OCI-LY1 (cell line): Measurements from ENCODE around the gene TLR8.

Source experiments
- EZH2 ChIP-seq: fragments of 200-600 bp; sonication (generic), shearing (Covaris generic); IDR thresholded peaks from 2 replicates; pipeline ENCODE4 v1.8.0; 2017; ENCODE audit warnings: borderline replicate concordance, mixed run types, mild to moderate bottlenecking, antibody characterized with exemption, low read length, moderate library complexity, mixed read lengths
- TF ChIP-seq, protein P1 (sequence below): fragments of 200-600 bp; sonication (generic), shearing (Covaris generic); IDR thresholded peaks from 2 replicates; pipeline ENCODE4 v1.5.1; 2017; ENCODE audit warnings: mild to moderate bottlenecking, antibody characterized with exemption, low read length, moderate library complexity, mixed read lengths

DNA sequence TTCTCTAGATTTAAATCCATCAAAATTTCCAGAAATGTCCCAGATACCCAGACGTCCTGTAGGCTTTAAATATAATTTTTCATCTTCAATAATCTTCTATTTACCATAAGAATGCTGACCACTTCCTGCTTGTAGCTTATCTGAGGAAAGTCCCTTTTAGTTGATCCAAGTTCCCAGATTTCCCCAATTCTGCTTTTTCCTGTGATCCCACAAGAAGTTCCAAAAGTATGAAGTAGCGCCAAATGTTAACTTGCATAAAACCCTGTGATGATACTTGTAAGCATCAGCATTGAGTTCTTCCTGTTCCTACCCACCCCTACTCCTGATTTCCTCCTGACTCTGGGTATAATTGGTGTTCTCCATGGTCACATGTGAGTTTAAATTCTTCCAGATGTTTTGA is 10.6 kb upstream of the TLR8 start:
- TF ChIP-seq, protein P1, sequence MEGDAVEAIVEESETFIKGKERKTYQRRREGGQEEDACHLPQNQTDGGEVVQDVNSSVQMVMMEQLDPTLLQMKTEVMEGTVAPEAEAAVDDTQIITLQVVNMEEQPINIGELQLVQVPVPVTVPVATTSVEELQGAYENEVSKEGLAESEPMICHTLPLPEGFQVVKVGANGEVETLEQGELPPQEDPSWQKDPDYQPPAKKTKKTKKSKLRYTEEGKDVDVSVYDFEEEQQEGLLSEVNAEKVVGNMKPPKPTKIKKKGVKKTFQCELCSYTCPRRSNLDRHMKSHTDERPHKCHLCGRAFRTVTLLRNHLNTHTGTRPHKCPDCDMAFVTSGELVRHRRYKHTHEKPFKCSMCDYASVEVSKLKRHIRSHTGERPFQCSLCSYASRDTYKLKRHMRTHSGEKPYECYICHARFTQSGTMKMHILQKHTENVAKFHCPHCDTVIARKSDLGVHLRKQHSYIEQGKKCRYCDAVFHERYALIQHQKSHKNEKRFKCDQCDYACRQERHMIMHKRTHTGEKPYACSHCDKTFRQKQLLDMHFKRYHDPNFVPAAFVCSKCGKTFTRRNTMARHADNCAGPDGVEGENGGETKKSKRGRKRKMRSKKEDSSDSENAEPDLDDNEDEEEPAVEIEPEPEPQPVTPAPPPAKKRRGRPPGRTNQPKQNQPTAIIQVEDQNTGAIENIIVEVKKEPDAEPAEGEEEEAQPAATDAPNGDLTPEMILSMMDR: no peak
- TF ChIP-seq EZH2: no peak
